ENCODE results near the gene THSD4.

DNA sequence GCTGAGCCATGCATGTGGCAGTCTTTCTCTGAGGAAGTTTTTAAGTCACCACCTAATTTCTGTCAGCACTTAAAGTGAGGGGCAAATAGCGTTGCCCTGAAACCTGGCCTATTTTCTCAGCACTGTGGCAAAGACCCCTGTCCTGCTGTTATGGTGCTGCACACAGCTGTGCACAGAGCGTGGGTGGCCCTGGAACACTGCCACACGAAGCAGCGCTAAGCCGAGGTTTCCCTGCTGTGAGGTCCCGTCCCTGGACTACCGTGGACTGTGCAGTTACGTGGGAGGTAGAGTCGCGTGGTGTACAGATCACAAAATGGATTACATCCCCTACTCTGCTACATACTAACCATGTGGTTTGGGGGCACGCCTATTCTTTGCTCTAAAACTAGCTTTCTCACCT is 593.5 kb downstream of the THSD4 start:
- TF ChIP-seq, protein P1, sequence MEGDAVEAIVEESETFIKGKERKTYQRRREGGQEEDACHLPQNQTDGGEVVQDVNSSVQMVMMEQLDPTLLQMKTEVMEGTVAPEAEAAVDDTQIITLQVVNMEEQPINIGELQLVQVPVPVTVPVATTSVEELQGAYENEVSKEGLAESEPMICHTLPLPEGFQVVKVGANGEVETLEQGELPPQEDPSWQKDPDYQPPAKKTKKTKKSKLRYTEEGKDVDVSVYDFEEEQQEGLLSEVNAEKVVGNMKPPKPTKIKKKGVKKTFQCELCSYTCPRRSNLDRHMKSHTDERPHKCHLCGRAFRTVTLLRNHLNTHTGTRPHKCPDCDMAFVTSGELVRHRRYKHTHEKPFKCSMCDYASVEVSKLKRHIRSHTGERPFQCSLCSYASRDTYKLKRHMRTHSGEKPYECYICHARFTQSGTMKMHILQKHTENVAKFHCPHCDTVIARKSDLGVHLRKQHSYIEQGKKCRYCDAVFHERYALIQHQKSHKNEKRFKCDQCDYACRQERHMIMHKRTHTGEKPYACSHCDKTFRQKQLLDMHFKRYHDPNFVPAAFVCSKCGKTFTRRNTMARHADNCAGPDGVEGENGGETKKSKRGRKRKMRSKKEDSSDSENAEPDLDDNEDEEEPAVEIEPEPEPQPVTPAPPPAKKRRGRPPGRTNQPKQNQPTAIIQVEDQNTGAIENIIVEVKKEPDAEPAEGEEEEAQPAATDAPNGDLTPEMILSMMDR (conservative IDR thresholded peaks at IDR 0.05; ENCODE audit: low read depth, low read length) = no peak
- TF ChIP-seq EZH2 (IDR thresholded peaks at IDR 0.05; ENCODE audit: low read length, unreplicated experiment) (no peak), EZH2phosphoT487 (IDR thresholded peaks at IDR 0.05; ENCODE audit: borderline replicate concordance, low read length) (no peak)
